Measurements from ENCODE around the gene ACOT4. TPM values are rescaled to one million over a fixed set of nuclear protein-coding genes. Genes with fewer than 3 reads are reported as not detected.
"Not testable (repeated sequence)": the region's sequence is repeated elsewhere in the genome, so short reads cannot be mapped to it uniquely, and the experiment has no call there.

Gene ACOT4
- total RNA-seq, 1 donor from 2014 or later = 0.55 TPM

- intact Hi-C loops (cut with micrococcal nuclease) = loop anchor here (5.0 kb wide), 1 partner anchor 333 kb away; no protein-coding TSS in a partner anchor
Measured at GRCh38 chr14:73630009-73630780, 38.5 kb downstream of the ACOT4 start.

DNA sequence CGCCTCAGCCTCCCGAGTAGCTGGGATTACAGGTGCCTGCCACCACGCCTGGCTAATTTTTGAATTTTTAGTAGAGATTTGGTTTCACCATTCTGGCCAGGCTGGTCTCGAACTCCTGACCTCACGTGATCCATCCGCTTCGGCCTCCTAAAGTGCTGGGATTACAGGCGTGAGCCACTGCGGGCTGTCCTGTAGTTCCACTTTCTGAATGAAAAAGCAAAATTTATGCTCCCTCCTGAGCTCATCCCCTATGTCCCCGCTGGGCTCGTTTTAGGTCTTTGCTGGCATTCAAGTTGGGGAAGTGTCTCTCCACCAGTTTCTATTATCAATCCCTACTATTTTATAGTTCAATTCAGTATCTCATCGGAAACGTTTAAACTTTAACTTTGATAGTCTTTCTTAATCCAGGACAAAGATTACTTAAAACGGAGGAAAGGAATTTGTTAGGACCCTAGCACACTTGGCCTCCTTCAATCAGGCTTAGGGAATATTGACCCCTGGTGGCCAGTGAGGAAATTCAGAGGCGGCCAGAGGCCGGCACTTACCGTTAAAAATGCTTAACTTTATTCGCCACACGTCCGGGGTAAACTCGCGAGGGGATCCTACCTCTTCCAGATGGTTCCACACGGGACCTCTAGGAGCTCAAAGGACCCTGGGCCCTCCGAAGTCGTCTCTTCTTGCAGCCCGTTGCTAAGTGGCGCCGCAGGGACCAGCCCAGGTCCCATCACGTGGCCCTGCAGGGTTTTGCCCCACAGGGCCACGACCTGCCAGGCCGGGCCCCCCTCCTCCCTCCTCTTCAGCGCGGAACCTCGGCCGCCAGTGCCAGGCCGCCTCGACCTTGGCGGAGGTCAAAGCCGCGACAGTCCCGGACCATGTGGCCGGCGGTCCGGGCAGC is 41.7 kb downstream of the ACOT4 start:
- intact Hi-C loops (cut with micrococcal nuclease) = loop anchor here (1.0 to 5.0 kb wide), 3 partner anchors 125 to 336 kb away; partner anchors contain the start of gene RIOX1

GRCh38 chr14:73634011-73634833 is 42.5 kb downstream of the ACOT4 start:
- intact Hi-C loops (cut with micrococcal nuclease) = loop anchor here (5.0 kb wide), 1 partner anchor 337 kb away; no protein-coding TSS in a partner anchor

DNA sequence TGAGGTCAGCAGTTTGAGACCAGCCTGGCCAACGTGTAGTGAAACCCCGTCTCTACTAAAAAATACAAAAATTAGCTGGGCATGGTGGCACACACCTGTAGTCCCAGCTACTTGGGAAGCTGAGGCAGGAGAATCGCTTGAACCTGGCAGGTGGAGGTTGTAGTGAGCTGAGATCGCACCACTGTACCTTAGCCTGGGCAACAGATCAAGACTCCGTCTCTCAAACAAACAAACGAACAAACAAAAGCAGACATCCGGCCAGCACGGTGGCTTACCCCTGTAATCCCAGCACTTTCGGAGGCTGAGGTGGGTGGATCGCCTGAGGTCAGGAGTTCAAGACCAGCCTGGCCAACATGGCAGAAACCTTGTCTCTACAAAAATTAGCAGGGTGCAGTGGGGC is 44.7 kb downstream of the ACOT4 start:
- intact Hi-C loops (cut with micrococcal nuclease) = not testable (repeated sequence)

GRCh38 chr14:73637830-73638229 is 46.2 kb downstream of the ACOT4 start:
- intact Hi-C loops (cut with micrococcal nuclease) = no loop called here

GRCh38 chr14:73640796-73641365 is 49.2 kb downstream of the ACOT4 start:
- intact Hi-C loops (cut with micrococcal nuclease) = loop anchor here (10.0 kb wide), 1 partner anchor 66 kb away; no protein-coding TSS in a partner anchor

- intact Hi-C loops (cut with micrococcal nuclease) = loop anchor here (1.0 to 10.0 kb wide), 3 partner anchors 70 to 440 kb away; partner anchors contain the start of genes ALDH6A1, LIN52 and PNMA1
Measured at GRCh38 chr14:73644531-73645247, 53.0 kb downstream of the ACOT4 start, which contains the start of gene DNAL1. Gene DNAL1 (plus strand): TSS chr14:73644986. CDS start chr14:73645040, 54 bp downstream.

GRCh38 chr14:73645248-73645610 is 53.6 kb downstream of the ACOT4 start:
- intact Hi-C loops (cut with micrococcal nuclease) = loop anchor here (1.0 to 10.0 kb wide), 2 partner anchors 69 to 70 kb away; partner anchors contain the start of gene PNMA1

Other genes starting within 250 kb of the ACOT4 start
- gene NUMB, start 133.3 kb upstream of the ACOT4 start, total RNA-seq = 45.0 and 46.5 TPM in 2 replicates
- 24.2 and 25.5 TPM in 2 replicates for gene RIOX1, start 100.9 kb upstream of the ACOT4 start, total RNA-seq
- 3.5 and 3.7 TPM in 2 replicates for gene ACOT1, start 54.7 kb upstream of the ACOT4 start, total RNA-seq
- 0.11 and 0.25 TPM in 2 replicates for gene HEATR4, start 32.9 kb upstream of the ACOT4 start, total RNA-seq
- gene ACOT2, start 22.7 kb upstream of the ACOT4 start, total RNA-seq = 17.9 and 18.1 TPM in 2 replicates
- gene ACOT6, start 20.6 kb downstream of the ACOT4 start, total RNA-seq = not detected in 2 replicates
- 4.7 and 5.3 TPM in 2 replicates for gene DNAL1, start 53.1 kb downstream of the ACOT4 start, total RNA-seq
- gene PNMA1, start 122.5 kb downstream of the ACOT4 start, total RNA-seq = 20.6 and 23.0 TPM in 2 replicates